CD4-positive, alpha-beta memory T cell (primary cell): ENCODE data around the gene C1QTNF4. TPM values are rescaled to one million over a fixed set of nuclear protein-coding genes. Genes with fewer than 3 reads are reported as not detected.
A peak's percentile ranks its signal among the peaks of the same experiment; 100 is the strongest.
"Not testable (repeated sequence)": the region's sequence is repeated elsewhere in the genome, so short reads cannot be mapped to it uniquely, and the experiment has no call there.

ENCODE experiments used
- CTCF ChIA-PET: fragments of 350-600 bp; sonication (Branson Sonifier 250); formaldehyde crosslinking; loops from one replicate; lab custom pipeline; 2021; ENCODE audit warnings: inconsistent platforms; ENCODE audit not compliant: partially characterized antibody; lab: Charles Lee
- POLR2A ChIA-PET: fragments of 350-600 bp; sonication (Branson Sonifier 250); formaldehyde crosslinking; loops from one replicate; lab custom pipeline; 2021; ENCODE audit not compliant: partially characterized antibody; lab: Charles Lee
- DNase-seq, 5 donors: peaks; one replicate each; pipeline versions ENCODE4 v3.0.0 to v3.0.0-alpha.2; 2020 to 2022; ENCODE audit warnings: mixed read lengths in 1 of 5
- H3K27ac ChIP-seq: one replicate; pipeline ENCODE4 v1.7.0; 2013; ENCODE audit warnings: low read depth, low read length
- H3K27me3 ChIP-seq: 2 replicates; pipeline ENCODE4 v1.7.0; 2013; ENCODE audit warnings: mild to moderate bottlenecking, low read length, moderate library complexity; ENCODE audit not compliant: insufficient read depth
- H3K36me3 ChIP-seq: 2 replicates; pipeline ENCODE4 v1.7.0; 2013; ENCODE audit warnings: mild to moderate bottlenecking, low read length, moderate library complexity; ENCODE audit not compliant: insufficient read depth
- H3K4me1 ChIP-seq: 2 replicates; pipeline ENCODE4 v1.7.0; 2013; ENCODE audit warnings: mild to moderate bottlenecking, low read length, moderate library complexity; ENCODE audit not compliant: insufficient read depth
- H3K4me3 ChIP-seq, 2 donors: one replicate each; pipeline ENCODE4 v1.7.0; 2013; ENCODE audit warnings: low read length in 2 of 2, mild to moderate bottlenecking in 1 of 2
- H3K9me3 ChIP-seq, 2 donors: one replicate each; pipeline ENCODE4 v1.7.0; 2013; ENCODE audit warnings: low read length in 2 of 2, control low read depth in 1 of 2; ENCODE audit not compliant: control insufficient read depth in 1 of 2
- H3K27ac Mint-ChIP-seq, 7 donors: one replicate each; pipeline ENCODE4 v1.8.0; 2020 to 2021; ENCODE audit warnings: mixed read lengths in 7 of 7, mild to moderate bottlenecking in 6 of 7, inconsistent platforms in 3 of 7, moderate library complexity in 3 of 7
- H3K27me3 Mint-ChIP-seq, 2 donors: one replicate each; pipeline ENCODE4 v1.8.0; 2020 to 2021; ENCODE audit warnings: mixed read lengths in 2 of 2
- H3K36me3 Mint-ChIP-seq, 2 donors: one replicate each; pipeline ENCODE4 v1.8.0; 2020 to 2021; ENCODE audit warnings: mixed read lengths in 2 of 2, inconsistent platforms in 1 of 2, mild to moderate bottlenecking in 1 of 2
- H3K4me1 Mint-ChIP-seq, 4 donors: one replicate each; pipeline ENCODE4 v1.8.0; 2020 to 2021; ENCODE audit warnings: mixed read lengths in 4 of 4, mild to moderate bottlenecking in 1 of 4
- H3K4me3 Mint-ChIP-seq, 8 donors: one replicate each; pipeline ENCODE4 v1.8.0; 2020 to 2021; ENCODE audit warnings: mixed read lengths in 8 of 8, mild to moderate bottlenecking in 7 of 8, moderate library complexity in 6 of 8, inconsistent platforms in 3 of 8
- H3K9me3 Mint-ChIP-seq, 8 donors: one replicate each; pipeline ENCODE4 v1.8.0; 2020 to 2021; ENCODE audit warnings: mixed read lengths in 8 of 8, mild to moderate bottlenecking in 5 of 8, inconsistent platforms in 3 of 8, moderate library complexity in 1 of 8
- intact Hi-C: fragments of 100-400 bp; cut with micrococcal nuclease; formaldehyde crosslinking; loops from one replicate; pipeline ENCODE4 v1.15.1; 2023
- polyA plus RNA-seq, 2 donors: library from polyadenylated mRNA; unstranded; fragments of 300-500 nt; fragmentation: Illumina TruSeq; gene quantifications; one replicate each; pipeline ENCODE4 v1.2.3, GENCODE V29; 2021
- total RNA-seq, 2 experiments: library from RNA; stranded (reverse); gene quantifications; one replicate each; pipeline ENCODE4 v1.2.3, GENCODE V29; 2021

C1QTNF4 gene
- total RNA-seq (under 1 TPM; 0.44 to 0.61 TPM), polyA plus RNA-seq (not detected)

DNA sequence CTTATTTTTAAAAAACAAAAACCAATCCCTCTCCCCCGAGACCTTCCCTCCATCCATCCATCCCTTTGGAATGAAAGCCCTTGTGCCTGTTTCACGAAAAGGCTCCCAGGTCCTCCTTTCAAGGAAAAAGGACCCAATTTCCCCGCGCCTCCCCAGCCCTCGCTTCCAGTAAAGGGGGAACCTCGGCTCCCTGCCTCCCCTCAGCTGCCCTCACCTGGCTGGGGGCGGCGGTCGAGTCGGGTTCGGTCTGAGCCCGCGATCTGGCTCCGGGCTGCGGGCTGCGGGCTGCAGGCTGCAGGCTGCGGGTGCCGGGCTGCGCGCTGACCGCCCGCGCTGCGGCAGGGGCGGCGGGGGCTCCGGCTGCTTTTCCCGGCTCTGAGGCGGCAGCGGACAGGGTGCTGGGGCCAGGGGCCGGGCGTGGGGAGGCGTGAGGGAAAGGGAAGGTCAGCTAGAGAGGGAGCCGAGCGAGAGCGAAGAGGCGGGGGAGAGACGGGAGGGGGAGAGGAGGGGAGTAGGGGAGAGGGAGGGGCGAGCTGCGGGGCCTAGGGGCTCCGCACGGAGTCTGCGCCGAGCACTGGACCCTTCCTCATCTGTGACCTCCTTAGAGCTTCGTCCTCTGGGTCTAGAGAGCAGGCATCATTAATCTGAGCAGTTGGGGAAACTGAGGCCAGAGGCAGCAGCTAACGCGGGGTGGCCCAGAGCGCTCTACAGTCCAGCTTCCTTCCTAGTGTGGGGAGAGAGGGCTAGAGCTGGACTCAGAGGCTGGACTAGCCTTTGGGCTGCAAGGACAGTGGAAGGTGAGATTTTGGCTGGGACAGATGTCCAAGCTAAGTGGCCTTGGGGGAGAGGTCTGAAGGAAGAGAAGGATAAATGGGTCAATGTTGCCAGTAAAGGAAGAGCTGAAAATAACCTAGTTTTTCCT lies at the start of gene C1QTNF4:
Gene C1QTNF4, minus strand, starts transcription at position 478 of the 922 bp plus-strand sequence. CDS start 3,601 bp downstream, outside the sequence.
- H3K9me3 Mint-ChIP-seq = no peaks in the 10 kb centered on the region
- Histone ChIP-seq H3K36me3 (no peaks in the 10 kb centered on the region), H3K4me3 (no peak within 1 kb of the TSS), H3K27ac (no peak within 1 kb of the TSS), H3K9me3 (no peaks in the 10 kb centered on the region), H3K4me1 (peaks cover 5% of the 10 kb centered on the region), H3K27me3 (peaks cover 25% of the 10 kb centered on the region)
- H3K36me3 Mint-ChIP-seq = peaks cover 0 to 2% of the 10 kb centered on the region in 2 donors
- no peak within 1 kb of the TSS for H3K27ac Mint-ChIP-seq
- H3K27me3 Mint-ChIP-seq = peaks cover 16 to 30% of the 10 kb centered on the region in 2 donors
- no peak within 1 kb of the TSS for H3K4me3 Mint-ChIP-seq
- no peak for DNase-seq
- H3K4me1 Mint-ChIP-seq = peaks cover 0 to 7% (median under 1%) of the 10 kb centered on the region in 4 donors
- intact Hi-C loops = no loop called here
- POLR2A ChIA-PET = no interaction called here
- CTCF ChIA-PET = no interaction called here

DNA sequence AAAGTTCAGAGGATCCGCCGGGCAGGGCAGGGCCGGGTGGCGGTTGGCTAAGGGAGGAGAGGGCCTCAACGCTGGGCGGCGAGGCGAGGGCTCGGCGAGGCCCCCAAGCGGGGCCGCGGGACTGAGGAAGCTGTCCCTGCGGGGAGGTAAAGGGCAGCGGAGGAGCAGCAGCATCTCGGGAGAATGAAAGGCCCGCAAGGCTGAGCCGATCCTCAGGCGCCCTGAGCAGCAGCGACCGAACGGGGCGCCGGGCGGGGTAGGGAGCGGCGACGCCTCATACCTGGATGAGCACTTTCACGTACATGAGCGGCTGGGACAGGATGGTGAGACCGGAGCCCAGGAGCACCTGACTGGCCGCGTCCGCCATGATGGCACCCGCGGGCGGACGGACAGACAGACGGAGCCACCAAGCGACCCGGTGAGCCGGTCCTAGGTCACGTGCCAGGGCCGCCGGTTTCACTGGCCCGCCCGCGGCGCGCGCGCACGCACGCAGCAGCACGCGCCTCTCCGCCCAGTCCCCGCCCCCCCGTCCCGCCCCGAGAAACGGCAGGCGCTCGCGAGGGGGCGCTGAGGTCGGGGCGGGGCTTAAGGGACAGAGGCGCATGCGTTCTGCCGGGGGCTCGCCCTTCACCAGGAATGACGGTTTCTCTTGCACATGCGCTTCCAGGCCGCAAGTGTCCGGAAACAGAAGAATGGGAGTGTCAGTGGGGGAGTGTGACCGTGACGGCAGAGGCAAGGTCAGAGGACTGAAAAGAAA lies 48.1 kb upstream of the C1QTNF4 start, which contains the start of gene MTCH2:
Gene MTCH2, minus strand, starts transcription at position 461 of the 757 bp plus-strand sequence. Its CDS starts 94 bp downstream, at position 367.
- Mint-ChIP-seq H3K36me3 (peaks cover 15 to 25% of the 10 kb centered on the region in 2 donors), H3K9me3 (no peaks in the 10 kb centered on the region), H3K27me3 (no peaks in the 10 kb centered on the region), H3K4me1 (peaks cover 11 to 31% (median 18%) of the 10 kb centered on the region in 4 donors), H3K27ac (peak within 1 kb of the TSS; percentile 84 to 99 (median 98)), H3K4me3 (peak within 1 kb of the TSS; percentile 82 to 98 (median 96))
- no peaks in the 10 kb centered on the region for H3K27me3 ChIP-seq
- POLR2A ChIA-PET = interaction anchor here (2.4 kb wide), 1 partner anchor 73 kb away, joined by 7 read pairs; the partner anchor contains the start of gene AGBL2
- peaks cover 23% of the 10 kb centered on the region for H3K4me1 ChIP-seq
- intact Hi-C loops = loop anchor here (1.0 to 5.0 kb wide), 7 partner anchors 73 to 468 kb away; partner anchors contain the start of genes AGBL2, CELF1, FNBP4 and NUP160
- CTCF ChIA-PET = interaction anchor here (0.6 to 0.9 kb wide), 4 partner anchors 73 to 119 kb away, joined by 3 to 4 read pairs (median 4); partner anchors contain the start of gene AGBL2
- H3K36me3 ChIP-seq = peaks cover 7% of the 10 kb centered on the region
- H3K27ac ChIP-seq = peak within 1 kb of the TSS; percentile 93
- H3K4me3 ChIP-seq = peak within 1 kb of the TSS; percentile 86 to 90
- no peaks in the 10 kb centered on the region for H3K9me3 ChIP-seq
- DNase-seq = peak; percentile 95 to 96 (median 96)

DNA sequence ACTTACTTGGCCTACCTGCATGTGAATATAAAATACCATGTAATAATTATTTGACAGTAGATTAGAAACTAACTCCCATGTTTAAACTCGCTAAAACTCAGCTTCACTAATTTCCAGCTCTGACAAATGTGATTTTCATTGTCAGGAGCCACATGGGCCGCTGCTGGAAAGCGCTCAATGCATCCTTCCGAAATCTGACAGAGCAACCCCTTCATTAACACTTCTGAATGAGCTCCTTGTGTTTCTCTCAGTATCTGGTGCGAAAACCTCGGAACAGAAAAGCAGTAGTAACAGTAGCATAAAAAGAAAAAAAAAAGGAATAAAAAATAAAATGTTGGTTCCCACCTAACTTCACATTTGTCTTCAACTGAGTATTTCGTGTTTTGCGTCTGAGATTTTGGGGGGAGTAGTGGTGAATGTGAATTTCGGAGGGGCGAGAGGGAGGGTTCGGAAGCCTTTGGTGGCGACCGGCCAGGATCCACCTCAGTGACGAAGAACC lies 47.4 kb upstream of the C1QTNF4 start:
- POLR2A ChIA-PET = interaction anchor here (2.4 kb wide), 1 partner anchor 74 kb away, joined by 7 read pairs; the partner anchor contains the start of gene AGBL2
- Histone ChIP-seq H3K36me3 (peaks cover 7% of the 10 kb centered on the region), H3K4me3 (peak overlapping the region; percentile 86 to 90), H3K9me3 (no peaks in the 10 kb centered on the region), H3K27ac (peak overlapping the region; percentile 93), H3K27me3 (no peaks in the 10 kb centered on the region), H3K4me1 (peaks cover 23% of the 10 kb centered on the region)
- peak overlapping the region; percentile 84 to 99 (median 95) for H3K27ac Mint-ChIP-seq
- peaks cover 11 to 31% (median 18%) of the 10 kb centered on the region in 4 donors for H3K4me1 Mint-ChIP-seq
- intact Hi-C loops = loop anchor here (1.0 to 5.0 kb wide), 7 partner anchors 74 to 469 kb away; partner anchors contain the start of genes AGBL2, CELF1, FNBP4 and NUP160
- peak in 2 of 5 donors; percentile 4 to 7 for DNase-seq
- H3K27me3 Mint-ChIP-seq = no peaks in the 10 kb centered on the region
- H3K4me3 Mint-ChIP-seq = peak overlapping the region; percentile 82 to 98 (median 95)
- CTCF ChIA-PET = interaction anchor here (0.6 to 0.9 kb wide), 4 partner anchors 74 to 120 kb away, joined by 3 to 4 read pairs (median 4); partner anchors contain the start of gene AGBL2
- H3K36me3 Mint-ChIP-seq = peaks cover 17 to 27% of the 10 kb centered on the region in 2 donors
- no peaks in the 10 kb centered on the region for H3K9me3 Mint-ChIP-seq

DNA sequence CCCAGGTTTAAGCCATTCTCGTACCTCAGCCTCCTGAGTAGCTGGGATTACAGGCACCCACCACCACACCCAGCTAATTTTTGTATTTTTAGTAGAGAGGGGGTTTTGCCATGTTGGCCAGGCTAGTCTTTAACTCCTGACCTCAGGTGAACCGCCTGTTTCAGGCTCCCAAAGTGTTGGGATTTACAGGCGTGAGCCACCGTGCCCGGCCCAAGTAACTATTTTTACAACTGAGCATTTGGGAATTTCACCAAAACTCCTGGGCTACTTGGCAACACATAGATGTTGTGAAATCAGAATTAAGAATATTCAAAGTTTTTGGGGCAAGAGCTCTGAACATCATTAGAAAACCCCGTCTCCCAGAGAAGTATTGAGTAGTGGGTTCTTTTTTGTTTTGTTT lies 46.3 kb upstream of the C1QTNF4 start:
- peaks cover 18 to 27% of the 10 kb centered on the region in 2 donors for H3K36me3 Mint-ChIP-seq
- H3K27ac Mint-ChIP-seq = peak overlapping the region in 3 of 7 donors; percentile 53 to 95 (median 84)
- H3K9me3 Mint-ChIP-seq, H3K36me3 ChIP-seq, H3K27me3 Mint-ChIP-seq, DNase-seq, H3K27ac ChIP-seq, H3K27me3 ChIP-seq, CTCF ChIA-PET, H3K9me3 ChIP-seq, H3K4me3 ChIP-seq: not testable (repeated sequence)
- intact Hi-C loops = loop anchor here (5.0 kb wide), 1 partner anchor 73 kb away; the partner anchor contains the start of gene PTPMT1
- H3K4me1 ChIP-seq = peaks cover 23% of the 10 kb centered on the region
- POLR2A ChIA-PET = interaction anchor here (2.4 kb wide), 1 partner anchor 75 kb away, joined by 7 read pairs; the partner anchor contains the start of gene AGBL2
- peaks cover 11 to 31% (median 18%) of the 10 kb centered on the region in 4 donors for H3K4me1 Mint-ChIP-seq
- peak overlapping the region in 7 of 8 donors; percentile 10 to 98 (median 35) for H3K4me3 Mint-ChIP-seq

DNA sequence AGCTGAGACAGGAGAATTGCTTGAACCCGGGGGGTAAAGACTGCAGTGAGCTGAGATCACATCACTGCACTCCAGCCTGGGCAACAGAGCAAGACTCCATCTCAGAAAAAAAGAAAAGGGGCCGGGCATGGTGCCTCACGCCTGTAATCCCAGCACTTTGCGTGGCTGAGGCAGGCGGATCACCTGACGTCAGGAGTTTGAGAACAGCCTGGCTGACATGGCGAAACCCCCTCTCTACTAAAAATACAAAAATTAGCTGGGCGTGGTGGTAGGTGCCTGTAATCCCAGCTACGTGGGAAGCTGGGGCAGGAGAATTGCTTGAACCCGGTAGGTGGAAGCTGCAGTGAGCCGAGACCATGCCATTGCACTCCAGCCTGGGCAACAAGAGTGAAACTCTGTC lies 42.1 kb upstream of the C1QTNF4 start:
- H3K9me3 Mint-ChIP-seq, H3K4me3 ChIP-seq, H3K27ac ChIP-seq, H3K27me3 Mint-ChIP-seq, H3K27me3 ChIP-seq, intact Hi-C loops, DNase-seq, H3K9me3 ChIP-seq, H3K4me3 Mint-ChIP-seq, H3K27ac Mint-ChIP-seq: not testable (repeated sequence)
- Histone ChIP-seq H3K4me1 (peaks cover 10% of the 10 kb centered on the region), H3K36me3 (peaks cover 32% of the 10 kb centered on the region)
- Mint-ChIP-seq H3K4me1 (peaks cover under 1 to 13% (median 7%) of the 10 kb centered on the region in 4 donors), H3K36me3 (peaks cover 35 to 45% of the 10 kb centered on the region in 2 donors)
- CTCF ChIA-PET = interaction anchor here (0.7 kb wide), 1 partner anchor 400 kb away, joined by 3 read pairs; no protein-coding TSS in a partner anchor
- POLR2A ChIA-PET = interaction anchor here (0.6 kb wide), 1 partner anchor 1710 kb away, joined by 3 read pairs; no protein-coding TSS in a partner anchor

DNA sequence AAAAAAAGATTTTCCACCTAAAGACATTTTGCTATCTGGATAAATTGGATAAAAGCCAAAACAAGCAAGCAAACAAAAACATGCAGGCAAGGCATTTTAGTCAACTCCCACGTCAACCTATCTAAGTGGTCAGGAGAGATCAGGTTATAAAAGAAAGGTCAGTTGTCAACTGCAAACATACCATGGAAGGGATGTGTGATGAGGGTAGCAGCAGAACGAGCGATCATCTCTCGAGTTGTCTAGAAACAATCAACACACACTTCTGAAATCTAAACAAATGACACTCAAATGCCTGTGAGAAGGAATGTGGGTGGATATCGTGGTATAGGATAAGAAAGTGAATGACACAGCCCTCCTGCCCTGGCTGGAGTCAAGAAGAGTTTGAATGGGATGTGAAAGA lies 37.3 kb upstream of the C1QTNF4 start:
- no peaks in the 10 kb centered on the region for H3K9me3 ChIP-seq

More for the DNA sequence above, 37.3 kb upstream of the C1QTNF4 start:
- Mint-ChIP-seq H3K27me3 (no peaks in the 10 kb centered on the region), H3K36me3 (peaks cover 39 to 67% of the 10 kb centered on the region in 2 donors), H3K4me1 (no peaks in the 10 kb centered on the region), H3K27ac (peak overlapping the region in 1 of 7 donors; percentile 36), H3K9me3 (no peaks in the 10 kb centered on the region), H3K4me3 (no peak overlapping the region)
- Histone ChIP-seq H3K27me3 (no peaks in the 10 kb centered on the region), H3K4me1 (no peaks in the 10 kb centered on the region), H3K36me3 (peaks cover 55% of the 10 kb centered on the region), H3K27ac (no peak overlapping the region), H3K4me3 (no peak overlapping the region)
- DNase-seq = no peak
- intact Hi-C loops = no loop called here
- ChIA-PET CTCF (no interaction called here), POLR2A (interaction anchor here (0.6 kb wide), 1 partner anchor 615 kb away, joined by 4 read pairs; no protein-coding TSS in a partner anchor)
